K562 (cell line): ENCODE data around the gene FXYD3. TPM values are rescaled to one million over a fixed set of nuclear protein-coding genes. Genes with fewer than 3 reads are reported as not detected.

Source experiments
- ASH1L ChIP-seq: fragments of 450-650 bp; IDR thresholded peaks from 2 replicates; pipeline ENCODE4 v1.6.1; 2018; ENCODE audit warnings: borderline replicate concordance, mild to moderate bottlenecking, low read depth; ENCODE audit not compliant: partially characterized antibody
- CBFA2T3 ChIP-seq: fragments of 450-650 bp; IDR thresholded peaks from 2 replicates; pipeline ENCODE4 v1.6.1; 2017
- ELF1 ChIP-seq: fragments of 200-800 bp; sonication (Bioruptor generic); IDR thresholded peaks from 2 replicates; pipeline ENCODE4 v1.6.1; 2016; ENCODE audit warnings: missing genetic modification characterization, missing compliant biosample characterization
- ELF4 ChIP-seq: fragments of 450-650 bp; formaldehyde crosslinking; IDR thresholded peaks from 2 replicates; pipeline ENCODE4 v1.4.0; 2022; ENCODE audit warnings: missing genetic modification characterization
- FOSL1 ChIP-seq: fragments of 200-800 bp; sonication (Bioruptor generic); conservative IDR thresholded peaks from 2 replicates; pipeline ENCODE4 v1.6.1; 2016; ENCODE audit warnings: missing genetic modification characterization, missing compliant biosample characterization
- HNRNPH1 ChIP-seq: fragments of 200-400 bp; formaldehyde crosslinking; optimal IDR thresholded peaks from 2 replicates; pipeline ENCODE3; 2017; ENCODE audit warnings: low read depth, mild to moderate bottlenecking, low read length, moderate library complexity
- HSF4 ChIP-seq: fragments of 250-450 bp; sonication (Bioruptor Pico); IDR thresholded peaks from 2 replicates; pipeline ENCODE4 v2.1.2; 2022; ENCODE audit warnings: mild to moderate bottlenecking, moderate library complexity, borderline replicate concordance
- NR4A1 ChIP-seq, 2 experiments: fragments of 250-450 bp in 1 of 2; fragments of 450-650 bp in 1 of 2; sonication (Bioruptor Pico) in 1 of 2; IDR thresholded peaks; 2 replicates each; pipeline versions ENCODE4 v1.4.0 to v1.6.1; 2016 to 2020; ENCODE audit warnings: mild to moderate bottlenecking in 2 of 2, missing compliant biosample characterization in 1 of 2, missing genetic modification characterization in 1 of 2, moderate library complexity in 1 of 2
- POLR2A ChIP-seq: fragments of 450-650 bp; conservative IDR thresholded peaks from 2 replicates; pipeline ENCODE4 v1.6.1; 2016
- PRPF4 ChIP-seq: fragments of 200-400 bp; formaldehyde crosslinking; IDR thresholded peaks from one replicate; pipeline ENCODE4 v1.6.1; 2017; ENCODE audit warnings: low read length, low read depth, mild to moderate bottlenecking; ENCODE audit not compliant: insufficient read depth, poor library complexity, severe bottlenecking
- RNF2 ChIP-seq: sonication (generic); IDR thresholded peaks from 2 replicates; pipeline ENCODE4 v1.6.1; 2016
- SAP30 ChIP-seq: fragments of 200-600 bp; sonication (generic); IDR thresholded peaks from 2 replicates; pipeline ENCODE4 v1.6.1; 2012; ENCODE audit warnings: borderline replicate concordance, low read depth, mild to moderate bottlenecking, moderate library complexity, low read length, control low read depth, inconsistent platforms; ENCODE audit not compliant: insufficient read depth, poor library complexity, severe bottlenecking
- SMARCA4 ChIP-seq: fragments of 450-650 bp; IDR thresholded peaks from 2 replicates; pipeline ENCODE4 v1.6.1; 2016
- STAG1 ChIP-seq: sonication (generic); formaldehyde crosslinking; IDR thresholded peaks from 2 replicates; pipeline ENCODE4 v1.5.0; 2020; ENCODE audit warnings: missing genetic modification reagents, borderline replicate concordance
- TAF9B ChIP-seq: fragments of 450-650 bp; IDR thresholded peaks from 2 replicates; pipeline ENCODE4 v1.6.1; 2018; ENCODE audit warnings: mild to moderate bottlenecking; ENCODE audit not compliant: partially characterized antibody
- YBX1 ChIP-seq: fragments of 450-650 bp; IDR thresholded peaks from 2 replicates; pipeline ENCODE4 v1.7.1; 2016; ENCODE audit warnings: mild to moderate bottlenecking
- ZSCAN32 ChIP-seq: fragments of 450-650 bp; formaldehyde crosslinking; IDR thresholded peaks from 2 replicates; pipeline ENCODE4 v1.4.0; 2020; ENCODE audit warnings: mild to moderate bottlenecking, moderate library complexity
- ZZZ3 ChIP-seq: fragments of 450-650 bp; IDR thresholded peaks from 2 replicates; pipeline ENCODE4 v1.6.1; 2016; ENCODE audit warnings: antibody characterized with exemption, mild to moderate bottlenecking, moderate library complexity
- polyA plus RNA-seq, 8 experiments: library from polyadenylated mRNA; depleted of rRNA in 4 of 8; stranded (reverse) in 5 of 8; unstranded in 3 of 8; fragments of >200 nt; fragmentation: Nextera tagmentation in 2 of 8; fragmentation: Illumina TruSeq in 1 of 8; extraction: Ambion mirVana in 2 of 8; extraction: Trizol in 1 of 8; gene quantifications; 2 replicates each; pipeline versions ENCODE4 v1.2.1 to v1.2.3, GENCODE V29; 2011 to 2014; ENCODE audit warnings: inconsistent platforms in 1 of 8, missing spikeins in 1 of 8
- total RNA-seq, 7 experiments: library from RNA; depleted of rRNA in 6 of 7; stranded (reverse); fragments of >200 nt in 6 of 7; fragmentation: Illumina TruSeq in 2 of 7; extraction: Trizol in 2 of 7; gene quantifications; 2 replicates each; pipeline versions ENCODE4 v1.2.1 to v1.2.3, GENCODE V29; 2011 to 2021; ENCODE audit warnings: low replicate concordance in 1 of 7
- TF ChIP-seq, protein P1 (sequence below): fragments of 150-350 bp; IDR thresholded peaks from 2 replicates; pipeline ENCODE4 v1.6.1; 2014; ENCODE audit warnings: low read depth, mild to moderate bottlenecking, low read length, borderline replicate concordance
- TF ChIP-seq, protein P2 (sequence below): conservative IDR thresholded peaks from 2 replicates; pipeline ENCODE4 v1.6.1; 2011; ENCODE audit warnings: low read depth, mild to moderate bottlenecking, low read length; ENCODE audit not compliant: control insufficient read depth
- TF ChIP-seq, protein P3 (sequence below): sonication (generic); formaldehyde crosslinking; IDR thresholded peaks from 2 replicates; pipeline ENCODE4 v1.8.1; 2023; ENCODE audit warnings: mild to moderate bottlenecking, missing genetic modification reagents

The FXYD3 gene
- total and polyA plus RNA-seq, 9 of the 15 experiments (the other 6 are each of a cell fraction or from before 2014, with no cell fraction given): 0.24 TPM; not detected in 8

DNA sequence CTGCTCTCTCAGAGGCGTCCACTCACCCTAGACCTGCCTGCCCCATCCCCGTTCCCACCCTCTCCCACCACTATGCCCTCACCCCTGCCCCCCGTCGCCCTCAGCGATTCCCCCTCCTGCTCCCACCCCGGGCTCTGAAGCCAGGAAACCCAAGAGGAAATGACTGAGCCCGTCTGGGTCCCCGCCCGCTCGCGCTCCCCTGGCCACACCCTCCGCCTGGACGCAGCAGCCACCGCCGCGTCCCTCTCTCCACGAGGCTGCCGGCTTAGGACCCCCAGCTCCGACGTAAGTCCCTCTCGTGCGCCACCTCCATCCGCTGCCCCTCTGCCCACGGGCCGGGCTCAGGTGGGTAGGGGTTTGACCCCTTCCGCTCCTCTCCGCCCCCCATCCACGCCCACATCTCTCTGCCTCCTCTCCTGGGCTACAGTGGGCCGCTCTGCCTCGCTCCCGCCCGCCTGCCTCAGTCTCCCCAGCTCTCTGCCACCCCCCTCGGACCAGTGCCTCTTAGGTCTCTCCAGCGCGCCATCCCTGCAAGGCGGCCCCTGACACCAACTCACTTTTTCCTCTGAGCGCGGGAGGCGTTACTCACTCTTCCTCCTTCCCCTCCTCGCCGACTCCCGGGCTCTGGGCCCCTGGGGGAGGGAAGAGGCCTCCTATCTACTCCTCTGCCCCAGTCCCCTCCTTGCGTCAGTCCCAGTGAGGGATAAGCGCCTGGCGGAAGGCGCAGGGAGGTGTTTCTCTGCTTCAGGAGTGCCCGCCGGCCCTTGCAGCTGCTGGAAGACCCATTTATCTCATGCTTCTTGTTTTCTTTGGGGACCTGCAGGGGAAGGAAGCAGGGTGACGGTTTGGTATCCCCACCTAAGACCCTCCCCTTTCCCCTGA lies 39.1 kb downstream of the FXYD3 start, which contains the start of gene FXYD5 (continued):
- TF ChIP-seq HSF4 (no peak), ZSCAN32 (CRISPR knock-in tag) (no peak), SMARCA4 (peak; percentile 62), FOSL1 (peak; percentile 85), ZZZ3 (no peak), PRPF4 (no peak), ELF4 (CRISPR knock-in tag) (peak; percentile 22; the same call in 1 of the 2 replicates), RNF2 (0 out of 2 replicates have a peak, but pooled peaks have one; percentile 50), YBX1 (no peak), TAF9B (peak; percentile 79), ASH1L (no peak), ELF1 (no peak; the same call in 1 of the 2 replicates), POLR2A (peak; percentile 94), HNRNPH1 (no peak), CBFA2T3 (peak; percentile 43; the same call in 1 of the 2 replicates), STAG1 (no peak), SAP30 (peak; percentile 23), NR4A1 (CRISPR knock-in tag; IDR thresholded peaks at IDR 0.05) (peak; percentile 67; the same call in 1 of the 2 replicates), NR4A1 (tag; IDR thresholded peaks at IDR 0.05) (no peak)
- TF ChIP-seq, protein P1, sequence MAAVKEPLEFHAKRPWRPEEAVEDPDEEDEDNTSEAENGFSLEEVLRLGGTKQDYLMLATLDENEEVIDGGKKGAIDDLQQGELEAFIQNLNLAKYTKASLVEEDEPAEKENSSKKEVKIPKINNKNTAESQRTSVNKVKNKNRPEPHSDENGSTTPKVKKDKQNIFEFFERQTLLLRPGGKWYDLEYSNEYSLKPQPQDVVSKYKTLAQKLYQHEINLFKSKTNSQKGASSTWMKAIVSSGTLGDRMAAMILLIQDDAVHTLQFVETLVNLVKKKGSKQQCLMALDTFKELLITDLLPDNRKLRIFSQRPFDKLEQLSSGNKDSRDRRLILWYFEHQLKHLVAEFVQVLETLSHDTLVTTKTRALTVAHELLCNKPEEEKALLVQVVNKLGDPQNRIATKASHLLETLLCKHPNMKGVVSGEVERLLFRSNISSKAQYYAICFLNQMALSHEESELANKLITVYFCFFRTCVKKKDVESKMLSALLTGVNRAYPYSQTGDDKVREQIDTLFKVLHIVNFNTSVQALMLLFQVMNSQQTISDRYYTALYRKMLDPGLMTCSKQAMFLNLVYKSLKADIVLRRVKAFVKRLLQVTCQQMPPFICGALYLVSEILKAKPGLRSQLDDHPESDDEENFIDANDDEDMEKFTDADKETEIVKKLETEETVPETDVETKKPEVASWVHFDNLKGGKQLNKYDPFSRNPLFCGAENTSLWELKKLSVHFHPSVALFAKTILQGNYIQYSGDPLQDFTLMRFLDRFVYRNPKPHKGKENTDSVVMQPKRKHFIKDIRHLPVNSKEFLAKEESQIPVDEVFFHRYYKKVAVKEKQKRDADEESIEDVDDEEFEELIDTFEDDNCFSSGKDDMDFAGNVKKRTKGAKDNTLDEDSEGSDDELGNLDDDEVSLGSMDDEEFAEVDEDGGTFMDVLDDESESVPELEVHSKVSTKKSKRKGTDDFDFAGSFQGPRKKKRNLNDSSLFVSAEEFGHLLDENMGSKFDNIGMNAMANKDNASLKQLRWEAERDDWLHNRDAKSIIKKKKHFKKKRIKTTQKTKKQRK: no peak
- TF ChIP-seq, protein P2, sequence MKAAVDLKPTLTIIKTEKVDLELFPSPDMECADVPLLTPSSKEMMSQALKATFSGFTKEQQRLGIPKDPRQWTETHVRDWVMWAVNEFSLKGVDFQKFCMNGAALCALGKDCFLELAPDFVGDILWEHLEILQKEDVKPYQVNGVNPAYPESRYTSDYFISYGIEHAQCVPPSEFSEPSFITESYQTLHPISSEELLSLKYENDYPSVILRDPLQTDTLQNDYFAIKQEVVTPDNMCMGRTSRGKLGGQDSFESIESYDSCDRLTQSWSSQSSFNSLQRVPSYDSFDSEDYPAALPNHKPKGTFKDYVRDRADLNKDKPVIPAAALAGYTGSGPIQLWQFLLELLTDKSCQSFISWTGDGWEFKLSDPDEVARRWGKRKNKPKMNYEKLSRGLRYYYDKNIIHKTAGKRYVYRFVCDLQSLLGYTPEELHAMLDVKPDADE: peak; percentile 73
- TF ChIP-seq, protein P3, sequence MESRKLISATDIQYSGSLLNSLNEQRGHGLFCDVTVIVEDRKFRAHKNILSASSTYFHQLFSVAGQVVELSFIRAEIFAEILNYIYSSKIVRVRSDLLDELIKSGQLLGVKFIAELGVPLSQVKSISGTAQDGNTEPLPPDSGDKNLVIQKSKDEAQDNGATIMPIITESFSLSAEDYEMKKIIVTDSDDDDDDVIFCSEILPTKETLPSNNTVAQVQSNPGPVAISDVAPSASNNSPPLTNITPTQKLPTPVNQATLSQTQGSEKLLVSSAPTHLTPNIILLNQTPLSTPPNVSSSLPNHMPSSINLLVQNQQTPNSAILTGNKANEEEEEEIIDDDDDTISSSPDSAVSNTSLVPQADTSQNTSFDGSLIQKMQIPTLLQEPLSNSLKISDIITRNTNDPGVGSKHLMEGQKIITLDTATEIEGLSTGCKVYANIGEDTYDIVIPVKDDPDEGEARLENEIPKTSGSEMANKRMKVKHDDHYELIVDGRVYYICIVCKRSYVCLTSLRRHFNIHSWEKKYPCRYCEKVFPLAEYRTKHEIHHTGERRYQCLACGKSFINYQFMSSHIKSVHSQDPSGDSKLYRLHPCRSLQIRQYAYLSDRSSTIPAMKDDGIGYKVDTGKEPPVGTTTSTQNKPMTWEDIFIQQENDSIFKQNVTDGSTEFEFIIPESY (CRISPR knock-in tag): 0 out of 2 replicates have a peak, but pooled peaks have one; percentile 21
